HG03025 (cell line): ENCODE results near the gene NME7.
"Not testable (repeated sequence)": the region's sequence is repeated elsewhere in the genome, so short reads cannot be mapped to it uniquely, and the experiment has no call there.

Experiments
- ATAC-seq: cut with Tn5 transposase; IDR thresholded peaks from one replicate; pipeline ENCODE4 v1.9.1; 2021; ENCODE audit warnings: mild to moderate bottlenecking, moderate library complexity; ENCODE audit not compliant: unreplicated experiment, low FRiP score

The NME7 gene

DNA sequence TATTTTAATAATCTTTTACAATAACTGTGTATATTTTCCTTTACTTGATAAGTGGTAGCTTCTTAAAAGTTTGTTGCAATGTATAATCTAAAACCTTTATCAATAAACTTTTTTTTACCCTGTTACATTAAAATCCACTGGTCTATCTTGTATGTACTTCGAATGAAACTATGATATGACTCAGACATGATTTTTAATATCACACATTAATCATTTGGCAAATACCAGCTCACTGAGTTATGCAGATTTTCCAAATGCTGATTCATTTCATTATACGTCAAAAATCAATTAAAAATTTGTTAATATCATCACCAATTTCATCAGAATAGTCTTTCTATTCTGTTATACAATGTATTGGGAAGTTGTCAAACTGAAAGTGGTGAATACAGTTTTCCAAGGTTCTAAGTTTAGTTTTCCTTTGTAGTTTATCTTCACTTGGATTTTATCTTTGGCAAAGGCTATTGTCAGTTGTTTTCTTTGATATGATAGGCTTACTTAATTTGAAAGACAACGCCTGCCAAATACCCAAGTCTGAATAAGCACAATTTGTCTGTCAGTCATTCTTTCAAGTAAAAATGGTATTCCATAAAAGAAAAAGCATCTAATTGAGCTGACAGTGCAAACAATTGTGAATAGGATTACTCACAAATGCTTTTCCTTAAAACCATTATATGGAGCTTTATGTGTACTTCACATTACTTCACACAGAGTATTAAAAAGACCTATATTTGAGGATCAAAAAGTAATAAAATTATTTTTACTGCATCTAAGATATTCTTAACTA is 127.0 kb downstream of the NME7 start:
- no peak for ATAC-seq

DNA sequence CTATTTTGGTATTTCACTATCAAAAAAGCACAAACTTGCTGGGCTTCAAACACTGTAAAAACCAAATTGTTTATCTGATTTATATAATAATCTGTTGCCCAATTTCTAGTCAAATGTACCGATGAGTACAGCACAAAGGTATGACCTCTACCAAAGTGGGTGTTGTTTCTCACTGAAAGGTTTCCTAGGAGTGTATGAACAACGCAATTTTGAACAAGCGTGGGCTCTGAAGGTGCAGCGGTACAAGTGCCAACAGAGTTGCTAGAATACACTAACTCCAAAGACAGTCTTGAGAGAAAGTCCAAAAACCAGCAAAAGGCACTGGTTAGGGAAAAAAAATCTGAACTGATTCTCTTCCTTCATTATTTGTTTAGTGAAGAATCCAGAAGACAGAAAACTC is 130.7 kb downstream of the NME7 start:
- no peak for ATAC-seq

DNA sequence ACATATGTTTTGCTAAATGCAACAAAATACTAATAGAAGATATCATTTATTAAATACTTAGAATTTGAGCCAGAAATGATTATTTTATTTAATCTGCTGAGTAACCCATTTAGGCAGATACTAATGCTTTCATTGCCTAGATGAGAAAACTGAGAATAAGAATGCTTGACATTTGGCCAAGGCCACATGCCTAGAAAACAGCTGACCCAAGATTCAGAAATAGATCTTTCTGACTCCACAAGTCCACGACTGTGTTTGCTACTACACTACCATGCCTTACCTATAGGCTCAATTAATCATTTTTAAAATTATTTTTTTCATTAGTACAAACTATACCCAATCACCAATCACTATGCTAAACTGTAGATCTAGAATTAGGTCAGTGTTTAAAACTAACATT is 131.5 kb downstream of the NME7 start:
- ATAC-seq, result no peak

DNA sequence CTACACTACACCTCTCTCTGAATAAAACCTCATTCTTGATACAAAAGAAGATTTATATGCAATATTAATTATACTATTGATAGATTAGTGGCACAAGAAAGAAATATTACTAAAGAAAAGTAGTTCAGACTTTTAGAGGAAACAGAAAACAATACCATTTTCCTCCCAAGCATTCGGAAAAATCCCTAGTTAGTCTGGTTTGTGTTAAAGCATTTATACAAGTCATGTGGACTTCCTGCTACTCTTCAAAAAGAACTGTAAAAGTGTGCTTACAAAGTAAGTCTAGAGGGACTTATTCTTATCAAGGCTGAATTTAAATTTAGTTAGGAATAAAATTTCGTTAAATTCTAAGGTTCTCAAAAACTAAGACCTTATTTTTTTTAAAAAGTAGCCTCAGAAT is 132.0 kb downstream of the NME7 start:
- ATAC-seq, result no peak

DNA sequence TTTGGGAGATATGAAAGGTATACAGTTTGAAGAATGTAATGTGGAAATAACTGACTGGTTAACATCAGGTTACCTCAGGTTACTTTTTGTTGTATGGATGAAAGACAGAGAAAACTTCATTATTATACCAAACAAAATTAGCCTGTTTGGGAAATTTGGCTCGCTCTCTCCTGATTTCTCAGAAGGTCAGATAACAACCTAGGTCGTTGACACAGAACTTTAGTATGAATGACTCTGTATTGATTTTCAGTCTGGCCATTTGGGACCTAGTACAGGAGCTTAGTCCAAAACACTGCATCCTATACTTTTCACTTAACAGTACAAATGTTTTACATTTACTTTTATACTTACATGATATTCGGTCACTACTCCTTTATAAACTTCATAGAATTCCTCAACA is 132.8 kb downstream of the NME7 start:
- ATAC-seq, result no peak

DNA sequence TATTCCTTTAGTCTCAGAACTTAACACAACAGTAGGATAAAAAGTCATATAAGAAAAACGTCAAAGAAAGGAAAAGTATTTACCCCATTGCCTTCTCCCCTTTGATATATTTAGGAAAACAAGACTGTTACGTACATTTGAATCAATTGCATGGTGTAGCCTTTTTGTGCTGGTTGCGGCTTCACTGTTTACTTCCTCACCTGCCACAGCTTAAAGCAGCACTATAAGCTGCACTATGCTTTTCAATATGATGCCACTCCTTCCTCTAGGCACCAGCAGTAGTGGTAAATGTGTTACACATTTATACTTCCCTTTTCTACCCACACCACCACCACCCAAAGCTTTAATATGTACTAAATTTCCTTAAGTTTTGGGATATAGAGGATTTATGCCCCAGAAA is 150.0 kb downstream of the NME7 start:
- ATAC-seq, result no peak

DNA sequence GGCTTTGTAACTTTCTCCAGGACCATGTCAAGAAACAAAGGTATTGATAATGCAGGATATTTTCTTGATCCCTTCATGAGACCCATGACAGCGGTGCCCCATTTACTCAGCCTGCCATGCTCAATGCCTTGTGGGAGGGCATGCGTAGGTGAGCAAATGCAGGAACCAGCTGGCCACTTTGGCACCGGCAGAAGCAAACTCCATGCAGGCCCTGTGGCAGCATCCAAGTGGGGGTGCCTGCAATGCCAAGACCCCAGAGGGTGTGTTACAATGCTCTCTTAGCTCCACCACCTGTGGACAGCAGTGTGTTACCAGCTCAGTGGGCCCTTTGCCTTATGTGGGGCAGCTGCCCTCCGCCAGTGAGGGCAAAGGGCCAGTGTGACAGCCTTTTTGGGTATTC is 153.0 kb downstream of the NME7 start:
- ATAC-seq, result no peak

DNA sequence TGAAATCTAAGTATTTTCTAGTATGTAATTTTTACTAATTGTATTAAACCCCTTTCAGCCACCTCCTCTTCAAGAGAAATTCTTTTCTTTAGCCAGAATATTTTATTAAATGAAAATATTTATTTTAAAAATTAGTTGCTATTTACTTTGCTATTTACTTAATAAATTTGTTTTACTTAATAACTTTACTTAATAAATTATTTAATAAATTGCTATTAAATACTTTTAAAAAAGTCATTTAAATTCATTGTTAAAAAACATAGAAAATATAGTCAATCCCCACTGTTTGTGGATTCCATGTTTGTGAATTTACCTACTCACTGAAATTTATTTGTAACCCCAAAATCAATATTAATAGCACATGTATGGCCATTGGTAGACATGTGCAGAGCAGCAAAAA is 155.5 kb downstream of the NME7 start:
- no peak for ATAC-seq

DNA sequence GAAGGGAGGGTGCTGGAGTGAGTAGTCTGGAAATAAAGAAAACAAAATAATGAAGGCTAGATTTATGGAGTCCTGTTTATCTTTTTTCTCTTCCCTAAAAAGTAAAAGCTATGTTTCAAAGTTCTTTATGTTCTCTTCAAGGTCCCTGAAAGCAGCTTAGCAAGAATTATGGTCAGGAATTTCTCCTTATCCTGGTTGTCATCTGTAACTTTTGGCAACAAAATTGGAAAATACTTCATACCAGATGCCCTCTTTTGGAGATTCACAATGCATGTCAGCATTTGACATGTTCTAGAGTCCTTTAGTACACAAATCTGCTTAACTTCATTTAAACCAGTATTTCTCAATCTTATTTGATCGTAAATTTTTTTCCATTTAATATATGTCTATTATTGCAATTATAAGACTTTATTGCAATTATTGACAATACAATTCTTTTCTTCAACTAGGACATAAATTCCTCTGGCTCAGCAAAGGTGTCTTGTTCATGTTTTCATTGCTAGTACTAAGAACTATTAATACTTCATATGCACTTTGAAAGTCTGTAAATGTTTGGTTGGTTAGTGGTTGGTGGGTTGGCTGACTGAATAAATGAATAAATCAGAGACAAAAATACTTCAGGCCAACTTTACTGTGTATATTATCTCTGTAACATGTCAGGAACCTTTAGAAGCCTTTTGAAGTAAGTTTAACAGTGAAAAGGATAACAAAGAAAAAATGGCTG is 159.6 kb downstream of the NME7 start:
- ATAC-seq, result no peak

DNA sequence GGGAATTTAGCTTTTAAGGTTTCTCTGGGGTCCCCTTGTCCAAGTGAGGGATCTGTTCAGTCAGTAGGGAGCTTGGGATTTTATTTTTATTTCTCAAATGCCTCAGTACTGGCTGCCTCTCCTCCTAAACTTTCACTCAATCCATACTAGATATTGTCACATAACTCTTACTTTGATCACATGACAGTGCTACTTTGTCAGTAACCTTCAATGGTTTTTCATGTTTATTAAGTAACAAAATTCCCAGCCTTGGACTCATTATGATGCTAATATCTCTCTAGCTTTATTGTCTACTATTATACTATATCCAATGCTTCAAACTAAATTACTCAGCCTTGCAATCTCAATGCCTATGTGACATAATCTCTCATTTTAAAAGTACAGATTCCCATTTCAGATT is 163.4 kb downstream of the NME7 start:
- no peak for ATAC-seq

DNA sequence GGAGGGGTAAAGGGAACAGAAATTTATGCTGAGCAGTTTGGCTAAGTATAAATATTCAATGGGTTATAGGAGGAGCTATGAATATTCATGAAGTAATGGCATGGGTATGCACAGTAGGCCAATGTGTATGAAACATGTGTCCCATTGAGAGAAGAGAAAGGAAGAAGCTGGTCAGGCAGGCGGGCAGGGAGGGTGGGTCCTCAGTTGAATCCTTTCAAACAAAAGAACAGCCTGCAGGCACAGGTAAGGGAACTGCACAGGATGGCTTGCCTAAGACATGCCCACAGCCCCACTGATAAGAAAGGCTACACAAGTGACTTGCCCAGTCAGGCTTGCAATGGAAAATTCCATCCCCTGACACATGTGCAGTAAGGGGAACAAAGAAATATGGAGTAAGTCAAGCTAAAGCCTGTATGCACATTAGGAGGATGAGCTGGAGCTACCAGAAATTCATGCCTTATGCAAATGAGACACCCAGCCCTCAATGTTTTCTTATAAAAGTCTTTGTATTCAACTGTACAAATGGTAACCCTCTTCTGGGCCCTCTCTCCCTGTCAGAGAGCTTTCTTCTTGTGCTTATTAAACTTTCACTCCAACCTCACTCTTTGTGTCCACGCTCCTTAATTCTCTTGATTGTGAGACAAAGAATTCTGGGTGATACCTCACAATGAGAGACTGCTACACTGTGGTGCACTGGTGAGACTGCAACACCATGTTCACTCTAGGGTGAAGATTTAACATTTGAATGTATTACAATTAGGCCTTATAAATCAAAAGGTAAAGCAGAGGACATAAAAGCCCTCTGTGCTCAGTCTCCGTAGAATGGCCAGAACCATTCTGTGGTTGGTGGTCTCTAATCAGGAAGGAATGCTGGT is 164.6 kb downstream of the NME7 start:
- no peak for ATAC-seq

DNA sequence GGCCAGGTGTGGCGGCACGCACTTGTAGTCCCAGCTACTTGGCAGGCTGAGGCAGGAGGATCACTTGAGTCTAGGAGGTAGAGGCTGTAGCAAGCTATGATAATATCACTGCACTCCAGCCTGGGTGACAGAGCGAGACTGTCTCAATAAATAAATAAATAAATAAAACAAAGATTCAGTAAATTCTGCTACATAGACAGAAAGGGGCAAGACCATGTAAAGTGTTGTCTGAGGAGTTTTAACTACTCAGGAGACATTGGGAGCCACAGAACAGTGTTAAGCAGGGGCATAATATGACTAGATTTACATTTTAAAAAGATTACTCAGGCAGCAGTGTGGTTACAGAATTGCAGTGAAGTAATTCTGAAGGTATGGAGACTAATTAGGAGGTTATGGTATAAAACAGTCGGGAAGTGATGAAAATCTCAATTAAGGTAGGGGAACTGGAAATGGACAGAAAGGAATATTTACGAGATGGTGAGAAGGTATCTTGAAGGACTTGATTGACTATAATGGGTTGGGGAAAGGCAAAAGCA is 166.4 kb downstream of the NME7 start:
- ATAC-seq, result no peak

DNA sequence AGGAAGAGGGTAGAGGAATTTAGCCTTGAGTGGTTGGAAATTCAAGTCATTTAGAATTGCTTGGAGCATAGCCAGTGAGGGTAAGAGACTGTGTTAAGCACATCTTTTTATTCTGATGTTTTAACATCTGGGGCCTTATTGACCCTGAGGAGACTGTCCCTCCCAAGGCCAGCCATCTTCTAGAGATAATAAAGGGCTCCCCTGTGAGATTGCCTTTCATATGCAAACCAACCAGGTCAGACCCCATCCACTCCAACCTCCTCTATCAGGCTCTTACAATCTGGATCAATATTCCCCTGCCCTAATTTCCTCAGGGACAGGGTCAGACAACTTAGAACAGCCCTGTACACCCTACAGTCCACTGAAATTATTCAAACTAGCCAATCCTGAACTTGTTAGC is 167.3 kb downstream of the NME7 start:
- no peak for ATAC-seq

DNA sequence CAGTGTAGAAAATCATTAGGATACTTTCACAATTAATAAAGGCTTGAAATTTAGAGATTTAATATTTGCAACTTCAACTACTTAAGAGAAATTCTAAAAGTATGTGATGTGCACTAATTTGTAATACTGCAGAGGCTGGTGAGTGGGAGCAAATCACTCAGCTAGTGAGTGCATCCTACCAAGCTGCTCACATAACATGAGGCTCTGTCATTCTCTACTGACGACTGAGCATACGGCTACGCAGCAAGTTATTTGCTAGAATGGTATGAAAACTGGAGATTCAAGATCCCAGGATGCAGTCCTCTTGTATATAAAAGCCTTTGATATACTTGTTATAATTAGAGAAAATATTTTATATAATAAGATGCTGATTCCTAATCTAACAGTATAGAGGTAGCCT is 171.0 kb downstream of the NME7 start:
- no peak for ATAC-seq

DNA sequence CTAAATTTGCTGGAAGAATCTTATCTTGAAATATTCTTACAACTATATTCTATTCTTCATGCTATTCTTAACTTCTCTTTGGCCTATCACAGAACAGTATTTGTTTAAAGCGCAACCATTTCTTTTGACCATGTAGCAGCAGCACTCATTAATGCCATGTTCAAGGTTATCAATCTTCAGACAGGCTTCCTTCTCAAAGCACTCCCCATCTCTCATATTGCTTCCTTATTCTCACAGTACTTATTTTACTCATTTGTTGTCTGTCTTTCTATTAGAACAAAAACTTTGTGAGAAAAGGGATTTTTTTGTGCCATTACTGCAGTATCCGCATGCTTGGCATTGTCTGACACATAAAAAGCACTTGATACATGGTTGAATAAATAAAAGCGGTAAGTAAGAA is 171.4 kb downstream of the NME7 start:
- no peak for ATAC-seq

DNA sequence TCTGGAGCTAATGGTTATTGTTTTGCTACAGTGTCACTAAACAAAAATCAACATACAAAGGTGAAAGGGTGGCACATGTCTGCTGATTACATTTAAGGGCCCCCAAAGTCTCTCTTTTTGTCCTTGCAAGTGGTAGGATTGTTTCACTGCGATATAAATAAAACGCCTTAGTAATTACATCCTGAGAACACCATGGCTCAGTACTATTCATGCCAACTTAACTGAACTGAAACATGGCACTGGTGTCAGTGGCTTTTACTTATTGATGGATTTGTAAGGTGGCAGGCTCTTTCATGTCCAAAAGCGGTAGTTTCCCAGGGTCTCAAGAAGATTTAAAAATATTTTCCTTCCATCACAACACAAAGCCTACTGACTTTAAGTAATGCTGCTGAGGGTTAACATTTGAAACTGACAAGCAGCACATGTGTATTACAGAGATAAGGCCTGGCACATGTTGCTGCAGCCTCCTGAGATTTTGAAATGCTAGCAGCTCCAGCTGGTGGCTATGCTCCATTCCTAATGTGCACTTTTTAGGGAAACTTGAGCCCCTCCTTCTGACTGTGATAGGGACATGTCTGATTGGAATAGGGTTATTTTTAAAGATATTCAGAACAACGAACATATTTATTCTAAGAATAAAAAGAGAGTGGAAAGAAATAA is 174.3 kb downstream of the NME7 start:
- ATAC-seq, result no peak

DNA sequence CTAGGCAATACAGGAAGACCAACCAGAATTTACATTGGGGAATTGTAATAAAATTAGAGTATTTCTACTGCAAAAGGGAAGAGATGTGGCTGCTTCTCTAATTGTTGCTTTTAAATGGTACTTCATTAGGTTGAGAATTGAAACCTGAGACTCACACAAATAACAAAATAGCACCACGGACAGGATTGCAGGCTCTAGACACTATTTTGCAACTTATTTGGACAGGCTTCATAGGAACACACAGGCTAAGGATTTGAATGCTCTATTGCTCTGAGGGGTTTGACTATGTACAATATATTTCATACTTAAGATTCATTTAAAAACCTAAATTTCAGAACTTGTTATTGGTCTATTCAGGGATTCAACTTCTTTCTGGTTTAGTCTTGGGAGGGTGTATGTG is 181.5 kb downstream of the NME7 start:
- no peak for ATAC-seq

DNA sequence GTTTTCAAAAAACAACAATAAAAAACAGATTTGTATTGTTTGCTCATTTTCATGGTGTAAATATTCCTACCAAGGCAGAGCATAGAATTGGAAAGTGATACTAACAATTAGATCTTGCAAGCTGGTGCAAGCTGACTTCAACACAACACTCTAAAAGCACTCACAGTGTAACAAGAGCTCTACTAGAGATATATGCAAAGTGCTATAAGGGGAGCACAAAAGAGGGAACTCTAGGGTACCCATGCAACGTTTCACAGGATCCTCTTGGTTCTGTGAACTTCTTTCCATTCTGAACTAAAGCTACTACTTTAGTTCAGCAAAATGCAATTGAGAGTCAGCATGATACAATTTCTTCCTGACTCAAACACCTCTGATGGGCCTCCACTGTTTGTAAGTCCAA is 182.8 kb downstream of the NME7 start:
- ATAC-seq, result no peak

DNA sequence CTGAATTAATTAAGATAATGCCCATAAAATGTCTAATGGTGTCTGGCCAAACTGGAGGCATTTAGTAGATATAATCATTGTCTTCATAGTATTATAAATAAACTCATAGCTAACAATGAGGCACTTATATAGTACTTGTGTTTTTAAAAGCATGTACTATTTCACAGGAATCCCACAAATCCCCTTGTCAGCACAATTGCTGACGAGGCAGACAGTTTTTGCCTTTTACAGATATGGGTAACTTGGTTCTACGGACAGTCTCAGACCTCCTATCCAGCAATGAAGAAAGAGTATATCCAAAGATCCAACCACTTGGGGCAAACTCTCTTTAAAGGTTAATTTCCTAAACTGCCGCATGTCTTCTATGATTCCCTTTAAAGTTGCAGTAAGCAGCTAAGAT is 187.4 kb downstream of the NME7 start:
- ATAC-seq, result no peak

DNA sequence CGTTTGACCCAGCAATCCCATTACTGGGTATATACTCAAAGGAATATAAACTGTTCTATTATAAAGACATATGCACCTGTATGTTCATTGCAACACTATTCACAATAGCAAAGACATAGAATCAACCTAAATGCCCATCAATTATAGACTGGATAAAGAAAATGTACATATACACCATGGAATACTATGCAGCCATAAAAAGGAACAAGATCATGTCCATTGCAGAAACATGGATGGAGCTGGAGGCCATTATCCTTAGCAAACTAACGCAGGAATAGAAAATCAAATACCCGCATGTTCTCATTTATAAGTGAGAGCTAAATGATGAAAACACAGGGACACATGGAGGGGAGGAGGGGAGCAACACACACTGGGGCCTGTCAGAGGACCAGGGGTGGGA is 188.2 kb downstream of the NME7 start:
- ATAC-seq, result not testable (repeated sequence)

DNA sequence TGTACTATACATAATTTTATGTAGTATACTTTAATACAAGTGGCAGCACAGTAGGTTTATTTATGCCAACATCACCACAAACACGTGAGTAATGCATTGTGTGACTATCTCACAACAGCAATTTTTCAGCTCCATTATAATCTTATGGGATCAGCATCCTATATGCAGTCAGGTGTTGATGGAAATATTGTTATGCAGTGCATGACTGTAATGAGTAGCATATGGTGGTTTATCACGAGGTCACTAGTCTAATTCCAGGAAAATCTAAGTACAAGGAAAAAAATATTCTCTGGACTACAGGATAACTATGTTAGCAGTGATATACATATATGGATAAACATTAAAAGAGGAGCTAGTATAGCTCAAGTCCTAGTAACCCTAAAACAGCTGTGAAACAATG is 192.1 kb downstream of the NME7 start:
- ATAC-seq, result no peak
